GM12892 (cell line): ENCODE results near the gene PNPLA1.

Source experiments
- POLR2A ChIP-seq: IDR thresholded peaks from 2 replicates; pipeline ENCODE4 v1.6.1; 2011; ENCODE audit warnings: low read depth, low read length, control low read depth
- POLR2AphosphoS5 ChIP-seq: IDR thresholded peaks from 2 replicates; pipeline ENCODE4 v1.6.1; 2011; ENCODE audit warnings: low read depth, low read length, control low read depth

DNA sequence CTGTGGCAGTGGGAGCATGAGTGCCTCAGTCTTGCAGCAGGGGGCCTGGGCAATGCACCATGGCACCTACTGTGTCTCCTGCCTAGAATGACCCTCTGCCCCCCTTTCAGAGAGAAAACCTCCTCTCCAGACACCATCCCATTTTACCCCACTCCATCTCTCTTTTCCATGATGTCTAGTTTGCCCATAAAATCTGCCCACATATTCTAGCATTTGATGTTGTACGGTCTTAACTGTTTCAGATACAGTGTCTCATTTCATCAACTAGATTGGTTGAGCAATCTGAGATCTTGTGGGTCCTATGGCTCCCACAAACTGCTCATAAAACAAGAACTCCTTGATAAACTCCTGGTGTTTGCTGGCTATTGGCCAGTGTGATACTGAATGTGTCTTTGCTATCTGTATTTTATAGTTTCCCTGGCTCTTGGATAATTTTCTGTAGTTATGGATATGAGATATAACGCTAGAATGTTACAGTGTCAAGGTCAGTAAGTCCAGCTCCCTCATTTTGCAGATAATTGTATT lies 8.1 kb downstream of the PNPLA1 start:
- TF ChIP-seq POLR2AphosphoS5 (no peak), POLR2A (no peak)
